ENCODE results near the gene PTPRO. TPM values are rescaled to one million over a fixed set of nuclear protein-coding genes. Genes with fewer than 3 reads are reported as not detected.

The PTPRO gene
- total and polyA plus RNA-seq, 2 experiments from 2014 or later, result 0.12 TPM; not detected in 1

- H3K9me3 ChIP-seq (ENCODE audit: low read depth), result no peaks in the 10 kb centered on the region
- DNase-seq (ENCODE audit: low read depth in 1 of 2, low spot score in 1 of 2), result peak; percentile 68 to 84
- peak; percentile 87 for TF ChIP-seq CTCF (IDR thresholded peaks at IDR 0.05; ENCODE audit: low read depth, low read length)
- H3K27me3 ChIP-seq, result no peaks in the 10 kb centered on the region
- H3K27ac ChIP-seq, result no peak overlapping the region
- no peaks in the 10 kb centered on the region for H3K36me3 ChIP-seq
- H3K4me1 ChIP-seq (ENCODE audit: low read depth), result no peaks in the 10 kb centered on the region
- no peak overlapping the region for H3K4me3 ChIP-seq
Observed at GRCh38 chr12:15590180-15590826, 268.0 kb downstream of the PTPRO start.

DNA sequence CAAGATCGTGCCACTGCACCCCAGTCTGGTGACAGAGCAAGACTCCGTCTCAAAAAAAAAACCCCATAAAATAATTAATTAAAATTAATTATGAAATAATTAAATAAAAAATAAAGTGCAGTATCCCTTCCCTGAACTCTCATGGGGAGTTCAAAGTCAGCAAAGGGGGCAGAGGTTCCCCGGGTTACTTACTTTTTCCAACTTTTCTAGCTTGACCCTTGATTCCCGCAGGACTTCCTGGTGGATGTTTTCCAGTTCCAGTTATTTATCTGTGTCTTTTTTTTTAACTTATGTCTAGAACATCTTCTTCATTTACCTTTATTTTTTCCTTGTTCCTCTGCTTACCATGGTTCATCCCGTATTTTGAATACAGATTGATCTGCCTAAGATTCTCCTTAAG, 269.5 kb downstream of the PTPRO start:
- Histone ChIP-seq H3K27me3 (no peaks in the 10 kb centered on the region), H3K36me3 (no peaks in the 10 kb centered on the region), H3K4me1 (ENCODE audit: low read depth) (no peaks in the 10 kb centered on the region), H3K27ac (no peak overlapping the region), H3K4me3 (no peak overlapping the region), H3K9me3 (ENCODE audit: low read depth) (no peaks in the 10 kb centered on the region)
- no peak for TF ChIP-seq CTCF (IDR thresholded peaks at IDR 0.05; ENCODE audit: low read depth, low read length)
- DNase-seq (ENCODE audit: low read depth in 1 of 2, low spot score in 1 of 2), result no peak

DNA sequence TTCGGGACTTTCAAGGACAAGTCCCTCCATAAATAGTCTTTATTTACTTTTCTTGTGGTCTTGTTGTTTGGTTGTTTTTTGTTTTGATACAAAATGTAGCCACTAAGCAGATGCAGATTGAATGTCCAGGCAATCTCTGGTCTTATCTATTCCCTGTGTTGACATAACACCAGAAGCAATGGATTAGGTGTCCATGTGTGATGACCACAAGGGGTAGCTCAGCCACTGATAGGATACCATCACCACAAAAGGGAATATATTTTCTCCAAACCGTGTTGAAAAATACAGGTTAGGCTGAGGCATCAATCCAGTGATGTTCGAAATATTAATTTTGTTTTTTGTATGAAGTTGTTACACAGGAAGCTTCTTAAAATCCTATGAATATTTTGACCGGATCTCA, 270.6 kb downstream of the PTPRO start:
- H3K27ac ChIP-seq, result no peak overlapping the region
- H3K27me3 ChIP-seq, result no peaks in the 10 kb centered on the region
- H3K36me3 ChIP-seq, result no peaks in the 10 kb centered on the region
- no peaks in the 10 kb centered on the region for H3K4me1 ChIP-seq (ENCODE audit: low read depth)
- no peak overlapping the region for H3K4me3 ChIP-seq
- peak in 1 of 2 donors; percentile 21 for DNase-seq (ENCODE audit: low read depth in 1 of 2, low spot score in 1 of 2)
- peak; percentile 13 for TF ChIP-seq CTCF (IDR thresholded peaks at IDR 0.05; ENCODE audit: low read depth, low read length)
- H3K9me3 ChIP-seq (ENCODE audit: low read depth), result no peaks in the 10 kb centered on the region

- H3K4me1 ChIP-seq (ENCODE audit: low read depth), result no peaks in the 10 kb centered on the region
- no peak for TF ChIP-seq CTCF (IDR thresholded peaks at IDR 0.05; ENCODE audit: low read depth, low read length)
- H3K9me3 ChIP-seq (ENCODE audit: low read depth), result no peaks in the 10 kb centered on the region
- H3K27me3 ChIP-seq, result no peaks in the 10 kb centered on the region
- no peak overlapping the region for H3K27ac ChIP-seq
- no peak overlapping the region for H3K4me3 ChIP-seq
- no peaks in the 10 kb centered on the region for H3K36me3 ChIP-seq
- no peak for DNase-seq (ENCODE audit: low read depth in 1 of 2, low spot score in 1 of 2)
Observed at GRCh38 chr12:15596174-15596573, 273.9 kb downstream of the PTPRO start.

DNA sequence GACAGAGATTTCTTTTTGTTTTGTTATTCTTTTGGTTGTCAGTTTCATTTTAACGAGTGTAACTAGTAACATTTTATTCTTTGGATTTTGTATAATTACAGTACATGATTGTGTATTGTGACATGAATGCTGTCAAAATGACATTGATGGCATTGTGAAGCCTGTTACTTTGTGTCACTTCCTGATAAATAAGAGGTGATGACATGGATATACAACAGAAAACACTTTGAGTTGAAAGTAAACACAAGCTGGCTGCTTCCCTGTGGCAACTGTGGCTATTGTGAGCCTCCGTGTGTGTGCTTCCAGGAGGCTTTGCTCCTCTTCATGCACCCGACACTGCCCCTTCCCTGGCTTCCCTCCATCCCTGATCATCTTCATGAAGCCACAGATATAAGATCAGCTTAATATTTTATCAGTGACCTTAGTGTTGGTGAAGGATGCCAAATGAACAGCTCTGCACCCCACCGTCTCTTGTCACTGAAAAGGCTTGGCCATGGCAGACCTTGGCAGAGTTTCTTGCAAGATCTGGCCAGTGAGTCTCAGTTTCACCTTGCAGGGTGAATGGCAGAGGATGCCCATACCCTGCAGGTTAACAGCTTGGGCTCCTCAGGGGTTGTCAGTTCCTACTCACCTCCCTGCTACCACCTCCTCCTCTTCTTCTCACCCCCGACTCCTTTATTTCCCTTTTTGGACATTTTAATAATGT, 275.0 kb downstream of the PTPRO start:
- no peaks in the 10 kb centered on the region for H3K9me3 ChIP-seq (ENCODE audit: low read depth)
- TF ChIP-seq CTCF (IDR thresholded peaks at IDR 0.05; ENCODE audit: low read depth, low read length), result no peak
- no peaks in the 10 kb centered on the region for H3K4me1 ChIP-seq (ENCODE audit: low read depth)
- H3K36me3 ChIP-seq, result no peaks in the 10 kb centered on the region
- H3K4me3 ChIP-seq, result no peak overlapping the region
- H3K27ac ChIP-seq, result no peak overlapping the region
- H3K27me3 ChIP-seq, result no peaks in the 10 kb centered on the region
- no peak for DNase-seq (ENCODE audit: low read depth in 1 of 2, low spot score in 1 of 2)

Data from cardiac muscle cell (in vitro differentiated cells and primary cell).